ENCODE results near the gene MSH3. TPM values are rescaled to one million over a fixed set of nuclear protein-coding genes. Genes with fewer than 3 reads are reported as not detected.

Gene MSH3
- total and polyA plus RNA-seq, 8 donors = 2.1 to 11.5 (median 8.8) TPM

GRCh38 chr5:80799573-80799972 is 145.1 kb downstream of the MSH3 start:
- TF ChIP-seq CTCF (IDR thresholded peaks at IDR 0.05) = no peak
- H3K36me3 ChIP-seq = peaks cover 0 to 3% (median 0%) of the 10 kb centered on the region in 3 donors
- FAIRE-seq (no peak), DNase-seq (no peak), ATAC-seq (no peak)
- intact Hi-C loops (cut with DNase I) = no loop called here
- no peaks in the 10 kb centered on the region for H3K9me3 ChIP-seq
- no peak overlapping the region for H3K27ac ChIP-seq
- WGBS, 2 donors = 94 to 98% methylated on average over 2 of the region's 2 CpGs
- H3K4me1 ChIP-seq = peaks cover 0 to 6% (median 5%) of the 10 kb centered on the region in 3 donors
- H3K27me3 ChIP-seq = no peaks in the 10 kb centered on the region
- no peak overlapping the region for H3K4me3 ChIP-seq

DNA sequence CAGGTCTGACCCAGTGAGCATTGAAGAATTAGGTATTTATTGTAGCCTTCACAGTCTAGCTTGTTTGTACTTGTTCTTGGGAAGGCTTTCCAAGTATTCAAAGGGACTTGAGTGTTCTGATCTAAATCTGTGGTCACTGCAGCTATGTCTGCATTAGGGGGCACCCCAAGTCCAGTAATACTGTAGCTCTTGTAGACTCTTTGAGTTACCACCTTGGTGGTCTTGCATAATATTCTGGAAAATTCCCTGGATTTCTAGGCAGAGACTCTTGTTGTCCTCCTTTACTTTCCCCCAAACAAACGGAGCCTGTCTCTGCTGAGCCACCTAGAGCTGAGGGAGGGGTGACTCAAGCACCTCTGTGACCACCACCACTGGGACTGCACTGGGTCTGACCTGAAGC is 149.9 kb downstream of the MSH3 start:
- intact Hi-C loops (cut with DNase I) = no loop called here
- Histone ChIP-seq H3K4me3 (no peak overlapping the region), H3K36me3 (peaks cover 0 to 5% (median 4%) of the 10 kb centered on the region in 3 donors), H3K9me3 (no peaks in the 10 kb centered on the region), H3K4me1 (no peaks in the 10 kb centered on the region), H3K27me3 (no peaks in the 10 kb centered on the region), H3K27ac (no peak overlapping the region)
- ATAC-seq (no peak), FAIRE-seq (no peak), DNase-seq (no peak)
- WGBS, 2 donors = 88 to 100% methylated on average over 1 of the region's 1 CpG
- TF ChIP-seq CTCF (IDR thresholded peaks at IDR 0.05) = no peak

GRCh38 chr5:80805038-80805437 is 150.6 kb downstream of the MSH3 start:
- no peak for ATAC-seq
- Histone ChIP-seq H3K27me3 (no peaks in the 10 kb centered on the region), H3K36me3 (peaks cover 0 to 9% (median 4%) of the 10 kb centered on the region in 3 donors), H3K4me1 (no peaks in the 10 kb centered on the region), H3K4me3 (no peak overlapping the region), H3K27ac (no peak overlapping the region), H3K9me3 (no peaks in the 10 kb centered on the region)
- no peak for FAIRE-seq
- 97 to 98% methylated on average over 2 of the region's 2 CpGs for WGBS, 2 donors
- no peak for TF ChIP-seq CTCF (IDR thresholded peaks at IDR 0.05)
- no peak for DNase-seq
- intact Hi-C loops (cut with DNase I) = no loop called here

DNA sequence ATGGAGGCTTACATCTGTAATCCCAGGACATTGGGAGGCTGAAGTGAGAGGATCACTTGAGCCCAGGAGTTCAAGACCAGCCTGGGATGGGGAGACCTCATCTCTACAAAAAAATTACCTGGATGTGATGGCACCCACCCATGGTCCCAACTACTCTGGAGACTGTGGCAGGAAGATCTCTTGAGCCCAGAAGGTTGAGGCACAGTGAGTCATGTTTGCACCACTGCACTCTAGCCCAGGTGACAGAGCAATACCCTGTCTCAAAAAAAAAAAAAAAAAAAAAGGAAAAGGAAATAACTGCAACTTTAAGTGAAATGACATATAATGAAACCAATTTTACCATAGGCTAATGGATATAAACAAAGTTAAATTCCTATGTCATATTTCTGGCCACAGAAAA is 152.5 kb downstream of the MSH3 start:
- DNase-seq = no peak
- Histone ChIP-seq H3K36me3 (peaks cover 0 to 11% (median 4%) of the 10 kb centered on the region in 3 donors), H3K9me3 (no peaks in the 10 kb centered on the region), H3K27me3 (no peaks in the 10 kb centered on the region), H3K4me1 (no peaks in the 10 kb centered on the region), H3K4me3 (no peak overlapping the region), H3K27ac (no peak overlapping the region)
- intact Hi-C loops (cut with DNase I) = no loop called here
- ATAC-seq = no peak
- FAIRE-seq = no peak
- TF ChIP-seq CTCF (IDR thresholded peaks at IDR 0.05) = no peak

DNA sequence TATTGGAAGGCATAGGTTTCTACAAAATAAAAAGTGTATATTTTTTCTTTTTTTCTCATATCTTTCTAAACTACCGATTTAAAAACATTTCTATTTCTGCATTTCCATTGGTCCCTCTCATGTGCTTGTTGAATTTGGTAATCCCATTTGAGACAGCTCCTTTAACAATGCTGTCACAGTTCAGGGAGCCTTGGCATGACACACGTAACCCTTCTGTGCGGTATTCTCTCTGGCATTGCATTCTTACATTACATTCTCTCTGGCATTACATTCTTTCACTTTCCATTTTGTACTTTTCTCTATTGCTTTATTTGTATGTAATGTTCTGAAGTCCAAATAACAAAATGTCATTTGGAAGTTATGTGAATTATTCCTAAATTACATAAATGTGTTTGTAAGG is 155.0 kb downstream of the MSH3 start:
- Histone ChIP-seq H3K4me1 (no peaks in the 10 kb centered on the region), H3K27ac (no peak overlapping the region), H3K27me3 (no peaks in the 10 kb centered on the region), H3K9me3 (no peaks in the 10 kb centered on the region), H3K36me3 (peaks cover 0 to 13% (median 4%) of the 10 kb centered on the region in 3 donors), H3K4me3 (no peak overlapping the region)
- ATAC-seq (no peak), DNase-seq (no peak), FAIRE-seq (no peak)
- intact Hi-C loops (cut with DNase I) = no loop called here
- TF ChIP-seq CTCF (IDR thresholded peaks at IDR 0.05) = no peak
- 93 to 94% methylated on average over 3 of the region's 3 CpGs for WGBS, 2 donors
